Large intestine (tissue), 3 donors: ENCODE measurements around the gene LRP1. TPM values are rescaled to one million over a fixed set of nuclear protein-coding genes. Genes with fewer than 3 reads are reported as not detected.

ENCODE experiments used
- DNase-seq, 2 donors: peaks; one replicate each; pipeline versions ENCODE4 v3.0.0 to v3.0.0-alpha.2; 2013
- H3K27ac ChIP-seq: one replicate; pipeline ENCODE4 v1.5.1; 2013; ENCODE audit warnings: low read length
- H3K27me3 ChIP-seq: 2 replicates; pipeline ENCODE4 v1.6.1; 2013; ENCODE audit warnings: low read length; ENCODE audit not compliant: control insufficient read depth, insufficient read depth
- H3K36me3 ChIP-seq: 2 replicates; pipeline ENCODE4 v1.6.1; 2013; ENCODE audit warnings: low read length; ENCODE audit not compliant: control insufficient read depth, insufficient read depth
- H3K4me1 ChIP-seq: one replicate; pipeline ENCODE4 v1.6.1; 2013; ENCODE audit warnings: low read length; ENCODE audit not compliant: control insufficient read depth, insufficient read depth
- H3K4me3 ChIP-seq: one replicate; pipeline ENCODE4 v1.5.1; 2013; ENCODE audit warnings: low read length
- H3K9me3 ChIP-seq: one replicate; pipeline ENCODE4 v1.6.1; 2013; ENCODE audit warnings: mild to moderate bottlenecking, low read depth, low read length, moderate library complexity; ENCODE audit not compliant: control insufficient read depth
- WGBS: methylation state at CpG from one replicate; pipeline ENCODE4 v1.1.5; 2013; ENCODE audit warnings: low lambda C conversion rate; ENCODE audit not compliant: insufficient coverage; 5-methylcytosine and 5-hydroxymethylcytosine counted together
- polyA plus RNA-seq: library from polyadenylated mRNA; unstranded; fragments of 120-200 nt; gene quantifications from one replicate; pipeline ENCODE4 v1.2.1, GENCODE V29; 2013

Gene LRP1
- polyA plus RNA-seq, 1 donor = 100 TPM

- DNase-seq = no peak
- Histone ChIP-seq H3K27me3 (peaks cover 79% of the 10 kb centered on the region), H3K4me1 (peaks cover 23% of the 10 kb centered on the region), H3K4me3 (peak overlapping the region; percentile 11), H3K27ac (no peak overlapping the region), H3K9me3 (peaks cover 4% of the 10 kb centered on the region), H3K36me3 (peaks cover 7% of the 10 kb centered on the region)
- WGBS = no CpG with 5 or more reads among the region's 63 CpGs
Measured at GRCh38 chr12:57216921-57217879, 88.9 kb downstream of the LRP1 start.

GRCh38 chr12:57218030-57218853, 90.0 kb downstream of the LRP1 start:
- WGBS = no CpG with 5 or more reads among the region's 5 CpGs
- no peak for DNase-seq
- Histone ChIP-seq H3K27me3 (peaks cover 90% of the 10 kb centered on the region), H3K27ac (no peak overlapping the region), H3K9me3 (peaks cover 4% of the 10 kb centered on the region), H3K4me1 (peaks cover 23% of the 10 kb centered on the region), H3K36me3 (no peaks in the 10 kb centered on the region), H3K4me3 (no peak overlapping the region)

GRCh38 chr12:57219205-57219992, 91.1 kb downstream of the LRP1 start:
- Histone ChIP-seq H3K4me1 (peaks cover 23% of the 10 kb centered on the region), H3K27me3 (peaks cover 98% of the 10 kb centered on the region), H3K4me3 (no peak overlapping the region), H3K36me3 (no peaks in the 10 kb centered on the region), H3K27ac (no peak overlapping the region), H3K9me3 (peaks cover 4% of the 10 kb centered on the region)
- 40% methylated on average over 2 of the region's 14 CpGs for WGBS
- no peak for DNase-seq

DNA sequence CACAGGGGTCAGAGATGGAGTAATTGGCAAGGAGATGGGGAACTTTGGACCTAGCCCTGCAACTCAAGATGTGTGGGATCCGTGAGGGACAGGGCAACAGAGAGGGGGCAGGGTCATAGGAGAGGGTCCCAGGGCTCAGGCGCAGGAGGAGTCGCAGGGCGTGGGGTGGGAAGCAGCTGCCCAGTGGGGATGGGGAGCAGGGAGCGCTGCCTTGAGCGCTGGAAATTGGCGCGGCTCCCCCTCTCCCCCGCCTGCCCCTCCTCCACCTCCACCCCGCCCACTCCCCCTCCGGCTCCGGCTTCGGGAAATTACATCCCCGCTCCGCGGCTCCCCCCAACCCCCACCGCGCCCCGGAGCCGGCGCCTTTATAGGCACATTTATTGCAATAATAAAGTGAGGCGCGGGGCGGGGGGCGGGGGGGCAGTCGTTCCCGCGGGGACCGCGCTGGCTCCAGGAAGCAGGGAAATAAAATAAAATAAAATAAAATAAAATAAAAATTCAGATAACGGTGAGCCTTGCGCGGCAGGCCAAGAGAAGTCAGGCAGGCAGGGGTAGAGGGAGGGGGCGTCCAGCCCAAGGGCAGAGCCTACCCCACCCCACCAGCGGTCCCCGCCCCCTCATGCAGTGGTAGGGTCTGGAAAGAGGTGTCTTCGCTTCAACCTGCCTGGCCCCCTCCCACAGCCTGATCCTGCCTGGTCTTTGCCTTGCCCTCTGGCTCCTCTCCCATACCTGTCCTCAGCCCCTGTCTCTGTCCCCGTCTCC, 91.9 kb downstream of the LRP1 start:
- Histone ChIP-seq H3K27me3 (peaks cover 98% of the 10 kb centered on the region), H3K27ac (no peak overlapping the region), H3K9me3 (peaks cover 6% of the 10 kb centered on the region), H3K36me3 (no peaks in the 10 kb centered on the region), H3K4me1 (peaks cover 26% of the 10 kb centered on the region), H3K4me3 (no peak overlapping the region)
- no peak for DNase-seq
- WGBS = no CpG with 5 or more reads among the region's 38 CpGs

DNA sequence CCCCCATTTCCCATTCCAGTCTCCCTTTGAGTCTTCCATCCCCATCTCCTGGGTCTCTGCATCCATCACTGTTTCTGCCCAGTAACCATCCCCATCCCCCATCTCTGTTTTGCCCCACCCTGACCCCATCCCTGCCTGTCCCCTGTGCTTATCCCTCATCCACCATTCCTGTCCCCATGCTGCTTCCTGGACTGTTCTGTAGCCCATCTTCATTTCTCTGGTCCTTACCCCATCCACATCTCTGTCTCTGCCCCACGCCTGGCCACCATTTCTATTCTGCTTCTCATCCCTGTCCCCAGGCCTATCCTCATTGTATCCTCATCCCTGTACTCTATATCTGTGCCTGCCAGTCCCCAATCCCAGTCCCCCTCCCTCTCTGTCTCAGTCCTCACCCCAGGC, 92.5 kb downstream of the LRP1 start:
- 33% methylated on average over 1 of the region's 1 CpG for WGBS
- Histone ChIP-seq H3K4me3 (no peak overlapping the region), H3K36me3 (no peaks in the 10 kb centered on the region), H3K4me1 (peaks cover 27% of the 10 kb centered on the region), H3K27me3 (peaks cover 98% of the 10 kb centered on the region), H3K9me3 (peaks cover 10% of the 10 kb centered on the region), H3K27ac (no peak overlapping the region)
- DNase-seq = no peak

DNA sequence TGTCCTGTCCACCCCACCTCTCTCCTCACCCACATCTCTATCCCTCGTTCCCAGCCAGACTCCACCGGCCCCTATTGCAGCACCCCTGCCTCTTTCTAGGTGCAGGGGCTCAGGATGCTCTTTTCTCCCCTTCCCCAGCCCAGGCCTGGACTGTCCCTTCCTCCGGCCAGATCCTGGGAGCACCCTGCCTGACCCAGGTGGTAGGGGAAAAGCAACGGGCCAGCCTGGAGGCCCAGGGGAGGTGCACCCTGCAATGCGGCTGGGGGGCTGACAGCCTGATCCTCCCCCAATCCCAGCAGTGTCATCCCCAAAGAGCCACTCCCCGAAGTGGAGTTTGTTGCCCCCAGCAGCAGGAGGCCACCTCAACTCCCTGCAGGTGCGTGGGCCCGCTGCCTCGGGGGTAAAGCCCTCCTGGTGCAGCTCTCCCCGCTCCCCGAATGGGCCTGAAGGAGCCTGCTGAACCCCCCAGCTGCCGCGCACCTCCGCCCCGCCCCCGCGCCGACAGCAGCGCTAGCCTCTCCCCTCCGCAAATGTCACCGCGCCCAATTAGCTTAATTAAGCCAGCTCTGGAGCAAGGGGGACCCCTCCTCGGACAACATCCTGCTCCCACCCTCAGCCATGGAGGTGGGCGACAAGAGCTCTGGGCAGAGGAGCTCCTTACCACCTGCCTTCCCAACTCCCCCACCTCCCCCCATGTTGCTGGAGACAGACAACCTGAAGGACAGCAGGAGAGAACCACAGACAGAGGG, 93.1 kb downstream of the LRP1 start:
- Histone ChIP-seq H3K36me3 (no peaks in the 10 kb centered on the region), H3K4me1 (peaks cover 30% of the 10 kb centered on the region), H3K27ac (no peak overlapping the region), H3K27me3 (peaks cover 98% of the 10 kb centered on the region), H3K9me3 (peaks cover 10% of the 10 kb centered on the region), H3K4me3 (no peak overlapping the region)
- DNase-seq = no peak
- WGBS = no CpG with 5 or more reads among the region's 24 CpGs

DNA sequence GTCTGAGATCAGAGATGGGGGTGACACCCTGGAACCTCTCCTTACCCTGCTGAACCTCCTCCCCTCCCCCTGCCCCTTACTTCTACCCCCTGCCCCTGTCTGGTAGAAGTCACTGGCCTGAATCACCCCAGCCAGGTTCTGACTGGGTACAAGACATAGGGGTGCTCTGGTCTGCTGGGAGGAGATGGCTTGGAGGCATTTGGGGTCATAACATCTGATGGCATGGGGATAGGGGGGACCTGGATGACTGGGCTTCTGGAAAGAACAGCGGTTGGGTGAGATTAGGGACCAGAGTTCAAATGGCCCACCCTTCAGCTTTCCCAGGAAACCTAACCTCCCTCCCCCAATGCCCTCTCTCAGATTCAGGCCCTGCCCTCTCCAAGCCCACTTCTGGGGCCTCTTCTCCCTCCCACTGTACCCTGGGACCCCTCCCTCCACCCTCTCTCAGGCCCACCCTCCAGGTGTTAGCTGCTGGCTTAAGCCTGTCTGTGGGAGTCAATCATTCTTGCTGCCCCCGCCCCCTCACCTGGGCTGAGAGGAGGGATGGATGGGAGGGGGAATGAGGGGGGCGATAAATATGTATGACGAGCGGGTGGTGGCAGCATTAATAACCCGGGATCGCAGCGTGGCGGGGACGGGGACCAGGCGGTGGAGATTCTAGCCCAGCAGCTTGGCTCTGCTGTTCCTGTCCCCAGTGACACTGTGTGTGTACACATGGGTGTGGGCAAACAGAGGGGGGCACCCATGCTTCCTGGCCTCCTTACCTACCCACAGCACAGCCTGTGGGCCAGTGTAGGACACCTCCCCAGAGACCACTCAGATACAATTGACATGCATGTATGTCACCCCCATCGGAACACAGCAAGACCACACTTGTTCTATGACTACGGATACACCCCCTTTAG, 94.3 kb downstream of the LRP1 start:
- no CpG with 5 or more reads among the region's 13 CpGs for WGBS
- H3K36me3 ChIP-seq = no peaks in the 10 kb centered on the region
- peaks cover 6% of the 10 kb centered on the region for H3K9me3 ChIP-seq
- peaks cover 100% of the 10 kb centered on the region for H3K27me3 ChIP-seq
- H3K4me3 ChIP-seq = no peak overlapping the region
- no peak overlapping the region for H3K27ac ChIP-seq
- H3K4me1 ChIP-seq = peaks cover 34% of the 10 kb centered on the region
- no peak for DNase-seq

- H3K9me3 ChIP-seq = peaks cover 6% of the 10 kb centered on the region
- no peak for DNase-seq
- no peak overlapping the region for H3K4me3 ChIP-seq
- 0% methylated on average over 1 of the region's 22 CpGs for WGBS
- H3K4me1 ChIP-seq = peaks cover 35% of the 10 kb centered on the region
- H3K27ac ChIP-seq = no peak overlapping the region
- no peaks in the 10 kb centered on the region for H3K36me3 ChIP-seq
- peaks cover 98% of the 10 kb centered on the region for H3K27me3 ChIP-seq
Measured at GRCh38 chr12:57223191-57224165, 95.2 kb downstream of the LRP1 start.
